ENCODE data around the gene KIF5C. TPM values are rescaled to one million over a fixed set of nuclear protein-coding genes. Genes with fewer than 3 reads are reported as not detected.

Gene KIF5C
- total RNA-seq, 1 donor from 2014 or later: 673 TPM

DNA sequence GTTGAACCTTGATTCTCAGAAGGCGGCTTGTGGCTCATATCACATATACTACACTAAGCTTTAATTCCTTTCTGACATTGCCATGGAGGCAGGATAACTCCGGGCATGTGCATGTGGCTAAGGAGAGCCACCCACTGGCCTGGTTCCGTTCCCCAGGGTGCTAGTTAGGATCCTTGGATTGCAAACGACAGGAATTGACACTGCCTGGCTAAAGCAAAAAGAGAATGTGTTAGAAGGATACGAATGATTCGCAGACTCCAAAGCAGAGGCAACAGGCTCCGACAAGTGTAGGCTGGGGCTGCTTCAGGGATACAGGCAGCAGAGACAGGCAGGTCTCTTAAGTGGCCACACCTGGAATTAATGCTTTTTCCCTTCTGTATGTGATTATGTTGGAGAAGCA, 92.0 kb downstream of the KIF5C start:
- no peak for DNase-seq
- Mint-ChIP-seq H3K36me3 (ENCODE audit: unreplicated experiment) (peaks cover 13% of the 10 kb centered on the region), H3K4me3 (ENCODE audit: unreplicated experiment) (peak overlapping the region; percentile 81), H3K4me1 (ENCODE audit: low read depth, unreplicated experiment) (peaks cover 71% of the 10 kb centered on the region), H3K27ac (ENCODE audit: unreplicated experiment) (peak overlapping the region; percentile 88), H3K9me3 (ENCODE audit: unreplicated experiment) (peaks cover 26% of the 10 kb centered on the region), H3K27me3 (ENCODE audit: unreplicated experiment) (peaks cover 19% of the 10 kb centered on the region)
- TF ChIP-seq, protein P1, sequence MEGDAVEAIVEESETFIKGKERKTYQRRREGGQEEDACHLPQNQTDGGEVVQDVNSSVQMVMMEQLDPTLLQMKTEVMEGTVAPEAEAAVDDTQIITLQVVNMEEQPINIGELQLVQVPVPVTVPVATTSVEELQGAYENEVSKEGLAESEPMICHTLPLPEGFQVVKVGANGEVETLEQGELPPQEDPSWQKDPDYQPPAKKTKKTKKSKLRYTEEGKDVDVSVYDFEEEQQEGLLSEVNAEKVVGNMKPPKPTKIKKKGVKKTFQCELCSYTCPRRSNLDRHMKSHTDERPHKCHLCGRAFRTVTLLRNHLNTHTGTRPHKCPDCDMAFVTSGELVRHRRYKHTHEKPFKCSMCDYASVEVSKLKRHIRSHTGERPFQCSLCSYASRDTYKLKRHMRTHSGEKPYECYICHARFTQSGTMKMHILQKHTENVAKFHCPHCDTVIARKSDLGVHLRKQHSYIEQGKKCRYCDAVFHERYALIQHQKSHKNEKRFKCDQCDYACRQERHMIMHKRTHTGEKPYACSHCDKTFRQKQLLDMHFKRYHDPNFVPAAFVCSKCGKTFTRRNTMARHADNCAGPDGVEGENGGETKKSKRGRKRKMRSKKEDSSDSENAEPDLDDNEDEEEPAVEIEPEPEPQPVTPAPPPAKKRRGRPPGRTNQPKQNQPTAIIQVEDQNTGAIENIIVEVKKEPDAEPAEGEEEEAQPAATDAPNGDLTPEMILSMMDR (IDR thresholded peaks at IDR 0.05; ENCODE audit: partially characterized antibody, unreplicated experiment): no peak

DNA sequence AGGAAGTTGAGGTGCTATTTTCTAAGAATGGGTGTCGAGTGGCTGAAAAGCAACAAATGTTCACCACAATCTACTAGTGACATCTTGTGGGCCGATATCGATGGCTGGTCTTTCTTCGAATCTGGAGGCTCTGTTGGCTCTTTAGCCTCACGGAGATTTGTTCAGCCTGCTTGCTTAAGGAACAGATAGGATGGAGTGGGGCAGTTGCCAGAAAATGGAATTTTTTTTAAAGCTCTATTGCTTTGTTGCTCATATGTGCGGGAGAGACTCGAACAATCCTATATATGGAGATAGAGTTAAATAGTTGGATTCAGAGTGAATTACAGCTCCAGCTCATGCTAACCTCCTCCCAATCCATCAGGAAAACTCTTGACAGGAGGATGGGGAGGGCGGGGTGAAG, 92.6 kb downstream of the KIF5C start:
- peak overlapping the region; percentile 81 for H3K4me3 Mint-ChIP-seq (ENCODE audit: unreplicated experiment)
- TF ChIP-seq, protein P1 (IDR thresholded peaks at IDR 0.05; ENCODE audit: partially characterized antibody, unreplicated experiment): no peak
- peaks cover 75% of the 10 kb centered on the region for H3K4me1 Mint-ChIP-seq (ENCODE audit: low read depth, unreplicated experiment)
- peaks cover 17% of the 10 kb centered on the region for H3K27me3 Mint-ChIP-seq (ENCODE audit: unreplicated experiment)
- no peak for DNase-seq
- H3K27ac Mint-ChIP-seq (ENCODE audit: unreplicated experiment): peak overlapping the region; percentile 88
- H3K9me3 Mint-ChIP-seq (ENCODE audit: unreplicated experiment): peaks cover 26% of the 10 kb centered on the region
- peaks cover 13% of the 10 kb centered on the region for H3K36me3 Mint-ChIP-seq (ENCODE audit: unreplicated experiment)

DNA sequence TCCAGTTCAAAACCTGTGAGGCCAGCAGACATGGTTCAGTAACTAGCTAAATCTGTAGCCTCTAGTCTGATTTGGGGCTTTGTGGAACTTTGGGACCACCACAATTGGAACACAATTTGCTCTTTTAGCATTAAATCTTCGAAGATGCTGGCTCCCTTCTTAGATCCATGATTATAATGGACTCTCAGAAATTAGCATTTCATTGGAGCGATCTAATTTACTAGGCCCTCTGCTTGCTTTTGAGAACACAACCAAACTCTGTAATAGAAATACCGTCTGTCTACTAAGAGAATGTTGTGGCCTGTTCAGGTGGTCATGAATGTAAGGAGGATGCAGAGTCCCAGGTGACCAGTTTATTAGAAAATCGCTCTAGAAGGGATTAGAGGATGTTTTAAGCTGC, 93.3 kb downstream of the KIF5C start:
- H3K27me3 Mint-ChIP-seq (ENCODE audit: unreplicated experiment): peaks cover 17% of the 10 kb centered on the region
- peak overlapping the region; percentile 91 for H3K27ac Mint-ChIP-seq (ENCODE audit: unreplicated experiment)
- TF ChIP-seq, protein P1 (IDR thresholded peaks at IDR 0.05; ENCODE audit: partially characterized antibody, unreplicated experiment): no peak
- no peak for DNase-seq
- peaks cover 13% of the 10 kb centered on the region for H3K36me3 Mint-ChIP-seq (ENCODE audit: unreplicated experiment)
- peaks cover 28% of the 10 kb centered on the region for H3K9me3 Mint-ChIP-seq (ENCODE audit: unreplicated experiment)
- H3K4me1 Mint-ChIP-seq (ENCODE audit: low read depth, unreplicated experiment): peaks cover 81% of the 10 kb centered on the region
- peak overlapping the region; percentile 71 for H3K4me3 Mint-ChIP-seq (ENCODE audit: unreplicated experiment)

DNA sequence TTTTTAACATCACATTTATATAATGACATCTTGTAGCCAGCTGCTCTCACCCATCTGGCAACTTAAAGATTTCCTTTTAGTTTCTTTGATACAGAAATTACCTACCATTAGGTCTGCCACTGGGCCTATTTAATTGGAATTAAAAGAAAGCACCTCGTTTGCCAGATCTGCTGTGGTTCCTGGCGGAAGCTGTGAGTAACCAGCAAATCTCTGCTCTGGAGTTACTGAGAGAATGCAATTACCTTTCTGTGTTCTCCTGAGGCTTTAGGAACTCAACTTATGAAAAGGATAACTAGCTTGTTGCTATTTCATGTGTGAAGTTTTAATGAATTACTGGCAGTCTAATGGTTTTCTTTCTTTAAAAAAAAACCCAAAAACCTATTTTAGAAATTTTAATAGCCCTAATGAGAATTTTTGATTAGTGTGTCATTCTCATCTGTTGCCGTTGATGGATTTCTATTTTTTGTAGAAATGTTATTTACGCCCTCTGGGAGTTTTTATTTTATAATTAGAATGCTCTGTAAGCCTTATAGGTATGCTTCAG, 93.8 kb downstream of the KIF5C start:
- Mint-ChIP-seq H3K4me3 (ENCODE audit: unreplicated experiment) (peak overlapping the region; percentile 85), H3K9me3 (ENCODE audit: unreplicated experiment) (peaks cover 25% of the 10 kb centered on the region), H3K36me3 (ENCODE audit: unreplicated experiment) (peaks cover 13% of the 10 kb centered on the region), H3K27me3 (ENCODE audit: unreplicated experiment) (peaks cover 17% of the 10 kb centered on the region), H3K27ac (ENCODE audit: unreplicated experiment) (peak overlapping the region; percentile 91), H3K4me1 (ENCODE audit: low read depth, unreplicated experiment) (peaks cover 84% of the 10 kb centered on the region)
- TF ChIP-seq, protein P1 (IDR thresholded peaks at IDR 0.05; ENCODE audit: partially characterized antibody, unreplicated experiment): no peak
- no peak for DNase-seq

DNA sequence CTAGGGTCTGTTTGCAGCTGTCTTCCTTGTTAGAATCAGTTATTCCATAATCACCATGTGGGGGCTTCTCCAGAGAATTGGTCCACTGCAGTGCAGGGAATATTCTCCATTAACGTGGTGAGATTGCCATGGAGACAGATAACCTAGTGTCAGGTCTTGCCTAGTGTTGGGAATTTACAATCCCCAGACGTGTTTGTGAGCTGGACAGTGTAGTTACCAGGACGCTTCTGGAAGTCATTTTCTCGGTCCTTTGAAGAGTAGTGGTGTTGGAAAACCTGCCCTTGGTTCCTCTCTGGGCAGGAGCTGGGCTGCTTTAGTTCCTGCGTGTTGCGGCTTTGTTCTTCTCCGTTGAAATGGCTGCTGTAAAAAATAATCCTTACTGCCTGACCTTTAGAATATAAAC, 94.6 kb downstream of the KIF5C start:
- Mint-ChIP-seq H3K27ac (ENCODE audit: unreplicated experiment) (peak overlapping the region; percentile 91), H3K36me3 (ENCODE audit: unreplicated experiment) (peaks cover 5% of the 10 kb centered on the region), H3K4me3 (ENCODE audit: unreplicated experiment) (peak overlapping the region; percentile 85), H3K4me1 (ENCODE audit: low read depth, unreplicated experiment) (peaks cover 85% of the 10 kb centered on the region), H3K27me3 (ENCODE audit: unreplicated experiment) (peaks cover 10% of the 10 kb centered on the region), H3K9me3 (ENCODE audit: unreplicated experiment) (peaks cover 25% of the 10 kb centered on the region)
- peak; percentile 27 for DNase-seq
- TF ChIP-seq, protein P1 (IDR thresholded peaks at IDR 0.05; ENCODE audit: partially characterized antibody, unreplicated experiment): no peak

Measured in glutamatergic neuron (in vitro differentiated cells).